ENCODE measurements around the gene IRF7. TPM values are rescaled to one million over a fixed set of nuclear protein-coding genes. Genes with fewer than 3 reads are reported as not detected.

IRF7 gene
- total RNA-seq, 1 donor from 2014 or later = 75.4 TPM

DNA sequence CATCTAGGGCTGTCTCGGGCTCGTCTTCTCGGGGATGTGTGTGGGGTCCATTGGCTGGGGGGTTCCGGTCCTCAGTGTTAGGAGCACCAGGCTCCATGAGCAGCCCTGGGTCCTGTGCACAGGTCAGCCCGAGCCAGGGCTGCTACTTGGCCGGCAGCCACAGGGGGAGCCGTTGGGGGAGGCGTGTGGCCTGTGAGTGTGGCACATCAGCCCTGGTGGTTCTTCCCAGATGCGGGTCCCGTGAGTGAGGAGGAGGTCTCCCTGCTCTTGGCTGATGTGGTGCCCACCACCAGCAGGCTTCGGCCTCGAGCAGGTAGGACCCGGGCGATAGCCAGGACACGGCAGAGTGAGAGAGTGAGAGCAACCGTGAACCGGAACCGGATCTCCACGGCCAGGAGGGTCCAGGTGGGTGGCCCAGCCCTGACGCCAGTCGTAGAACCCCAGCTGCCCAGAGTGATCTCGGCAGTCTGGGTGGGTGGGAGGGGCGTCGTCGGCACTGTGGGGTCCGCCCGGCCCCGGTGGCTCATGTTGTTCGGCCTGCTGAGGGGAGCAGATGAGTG, 18.5 kb downstream of the IRF7 start:
- Mint-ChIP-seq H3K27ac (ENCODE audit: unreplicated experiment) (no peak overlapping the region), H3K27me3 (ENCODE audit: low read depth, unreplicated experiment) (no peaks in the 10 kb centered on the region), H3K4me1 (ENCODE audit: low read depth, unreplicated experiment) (no peaks in the 10 kb centered on the region), H3K36me3 (ENCODE audit: low read depth, unreplicated experiment) (peaks cover 23% of the 10 kb centered on the region), H3K9me3 (ENCODE audit: unreplicated experiment) (no peaks in the 10 kb centered on the region), H3K4me3 (ENCODE audit: unreplicated experiment) (no peak overlapping the region)
- Histone ChIP-seq H3K4me1 (ENCODE audit: insufficient read depth, low read length) (no peaks in the 10 kb centered on the region), H3K79me2 (ENCODE audit: insufficient read depth, low read length) (peaks cover 44% of the 10 kb centered on the region), H3K9me3 (ENCODE audit: insufficient read depth, low read depth, low read length) (no peaks in the 10 kb centered on the region), H3K4me3 (ENCODE audit: insufficient read depth, low read depth, low read length) (no peak overlapping the region), H4K20me1 (ENCODE audit: insufficient read depth, low read length) (peaks cover 68% of the 10 kb centered on the region), H2AFZ (ENCODE audit: low read depth, low read length) (no peak overlapping the region), H3K4me2 (ENCODE audit: low read length) (no peak overlapping the region), H3K9ac (ENCODE audit: low read length) (no peak overlapping the region), H3K27ac (ENCODE audit: low read depth, low read length) (no peak overlapping the region), H3K27me3 (ENCODE audit: insufficient read depth, low read length) (no peaks in the 10 kb centered on the region), H3K36me3 (ENCODE audit: insufficient read depth, low read length) (peaks cover 35% of the 10 kb centered on the region)
- DNase-seq (ENCODE audit: low read depth) = no peak
- FAIRE-seq = no peak
- TF ChIP-seq, protein P1, sequence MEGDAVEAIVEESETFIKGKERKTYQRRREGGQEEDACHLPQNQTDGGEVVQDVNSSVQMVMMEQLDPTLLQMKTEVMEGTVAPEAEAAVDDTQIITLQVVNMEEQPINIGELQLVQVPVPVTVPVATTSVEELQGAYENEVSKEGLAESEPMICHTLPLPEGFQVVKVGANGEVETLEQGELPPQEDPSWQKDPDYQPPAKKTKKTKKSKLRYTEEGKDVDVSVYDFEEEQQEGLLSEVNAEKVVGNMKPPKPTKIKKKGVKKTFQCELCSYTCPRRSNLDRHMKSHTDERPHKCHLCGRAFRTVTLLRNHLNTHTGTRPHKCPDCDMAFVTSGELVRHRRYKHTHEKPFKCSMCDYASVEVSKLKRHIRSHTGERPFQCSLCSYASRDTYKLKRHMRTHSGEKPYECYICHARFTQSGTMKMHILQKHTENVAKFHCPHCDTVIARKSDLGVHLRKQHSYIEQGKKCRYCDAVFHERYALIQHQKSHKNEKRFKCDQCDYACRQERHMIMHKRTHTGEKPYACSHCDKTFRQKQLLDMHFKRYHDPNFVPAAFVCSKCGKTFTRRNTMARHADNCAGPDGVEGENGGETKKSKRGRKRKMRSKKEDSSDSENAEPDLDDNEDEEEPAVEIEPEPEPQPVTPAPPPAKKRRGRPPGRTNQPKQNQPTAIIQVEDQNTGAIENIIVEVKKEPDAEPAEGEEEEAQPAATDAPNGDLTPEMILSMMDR (IDR thresholded peaks at IDR 0.05; ENCODE audit: insufficient read depth, low read depth, low read length) = no peak
- TF ChIP-seq EZH2 (IDR thresholded peaks at IDR 0.05; ENCODE audit: insufficient read depth, low read length) = no peak

GRCh38 chr11:596374-596773, 19.4 kb downstream of the IRF7 start:
- H3K4me1 Mint-ChIP-seq (ENCODE audit: low read depth, unreplicated experiment) = no peaks in the 10 kb centered on the region
- Histone ChIP-seq H4K20me1 (ENCODE audit: insufficient read depth, low read length) (peaks cover 67% of the 10 kb centered on the region), H3K79me2 (ENCODE audit: insufficient read depth, low read length) (peaks cover 41% of the 10 kb centered on the region), H3K36me3 (ENCODE audit: insufficient read depth, low read length) (peaks cover 32% of the 10 kb centered on the region), H2AFZ (ENCODE audit: low read depth, low read length) (no peak overlapping the region), H3K9me3 (ENCODE audit: insufficient read depth, low read depth, low read length) (no peaks in the 10 kb centered on the region), H3K4me3 (ENCODE audit: insufficient read depth, low read depth, low read length) (no peak overlapping the region), H3K4me2 (ENCODE audit: low read length) (no peak overlapping the region), H3K4me1 (ENCODE audit: insufficient read depth, low read length) (no peaks in the 10 kb centered on the region), H3K9ac (ENCODE audit: low read length) (no peak overlapping the region), H3K27ac (ENCODE audit: low read depth, low read length) (no peak overlapping the region), H3K27me3 (ENCODE audit: insufficient read depth, low read length) (no peaks in the 10 kb centered on the region)
- no peak overlapping the region for H3K27ac Mint-ChIP-seq (ENCODE audit: unreplicated experiment)
- FAIRE-seq = no peak
- TF ChIP-seq EZH2 (IDR thresholded peaks at IDR 0.05; ENCODE audit: insufficient read depth, low read length) = no peak
- TF ChIP-seq, protein P1 (IDR thresholded peaks at IDR 0.05; ENCODE audit: insufficient read depth, low read depth, low read length) = no peak
- no peak overlapping the region for H3K4me3 Mint-ChIP-seq (ENCODE audit: unreplicated experiment)
- DNase-seq (ENCODE audit: low read depth) = no peak
- peaks cover 23% of the 10 kb centered on the region for H3K36me3 Mint-ChIP-seq (ENCODE audit: low read depth, unreplicated experiment)
- H3K27me3 Mint-ChIP-seq (ENCODE audit: low read depth, unreplicated experiment) = no peaks in the 10 kb centered on the region
- H3K9me3 Mint-ChIP-seq (ENCODE audit: unreplicated experiment) = no peaks in the 10 kb centered on the region

GRCh38 chr11:595400-595799, 20.4 kb downstream of the IRF7 start:
- H3K27me3 Mint-ChIP-seq (ENCODE audit: low read depth, unreplicated experiment) = no peaks in the 10 kb centered on the region
- H3K4me1 Mint-ChIP-seq (ENCODE audit: low read depth, unreplicated experiment) = no peaks in the 10 kb centered on the region
- Histone ChIP-seq H3K4me1 (ENCODE audit: insufficient read depth, low read length) (no peaks in the 10 kb centered on the region), H3K9ac (ENCODE audit: low read length) (no peak overlapping the region), H3K36me3 (ENCODE audit: insufficient read depth, low read length) (peaks cover 31% of the 10 kb centered on the region), H4K20me1 (ENCODE audit: insufficient read depth, low read length) (peaks cover 73% of the 10 kb centered on the region), H3K79me2 (ENCODE audit: insufficient read depth, low read length) (peaks cover 47% of the 10 kb centered on the region), H3K9me3 (ENCODE audit: insufficient read depth, low read depth, low read length) (no peaks in the 10 kb centered on the region), H3K27me3 (ENCODE audit: insufficient read depth, low read length) (no peaks in the 10 kb centered on the region), H3K27ac (ENCODE audit: low read depth, low read length) (no peak overlapping the region), H3K4me2 (ENCODE audit: low read length) (no peak overlapping the region), H2AFZ (ENCODE audit: low read depth, low read length) (no peak overlapping the region), H3K4me3 (ENCODE audit: insufficient read depth, low read depth, low read length) (no peak overlapping the region)
- FAIRE-seq (no peak), DNase-seq (ENCODE audit: low read depth) (no peak)
- peaks cover 25% of the 10 kb centered on the region for H3K36me3 Mint-ChIP-seq (ENCODE audit: low read depth, unreplicated experiment)
- H3K9me3 Mint-ChIP-seq (ENCODE audit: unreplicated experiment) = no peaks in the 10 kb centered on the region
- no peak overlapping the region for H3K27ac Mint-ChIP-seq (ENCODE audit: unreplicated experiment)
- TF ChIP-seq, protein P1 (IDR thresholded peaks at IDR 0.05; ENCODE audit: insufficient read depth, low read depth, low read length) = no peak
- TF ChIP-seq EZH2 (IDR thresholded peaks at IDR 0.05; ENCODE audit: insufficient read depth, low read length) = no peak
- H3K4me3 Mint-ChIP-seq (ENCODE audit: unreplicated experiment) = no peak overlapping the region

Measured in astrocyte (in vitro differentiated cells and primary cell).